Small intestine (tissue), 7 donors: Measurements from ENCODE around the gene AQP11. TPM values are rescaled to one million over a fixed set of nuclear protein-coding genes. Genes with fewer than 3 reads are reported as not detected.

ENCODE experiments used
- DNase-seq, 2 donors: peaks; one replicate each; pipeline versions ENCODE4 v3.0.0 to v3.0.0-alpha.2; 2013
- FAIRE-seq: peaks from 2 replicates; lab custom pipeline; 2012; peaks lifted over from hg19 to GRCh38; lab: Jason Lieb, UNC
- H3K27ac ChIP-seq, 3 donors: one replicate each; pipeline ENCODE4 v1.5.1; 2013; ENCODE audit warnings: low read length in 2 of 3, mild to moderate bottlenecking in 2 of 3, control low read depth in 1 of 3, inconsistent platforms in 1 of 3, low read depth in 1 of 3, moderate library complexity in 1 of 3
- H3K27me3 ChIP-seq, 3 donors: one replicate each; pipeline ENCODE4 v1.6.1; 2013; ENCODE audit warnings: low read length in 3 of 3, inconsistent platforms in 1 of 3; ENCODE audit not compliant: control insufficient read depth in 3 of 3, insufficient read depth in 3 of 3
- H3K36me3 ChIP-seq, 3 donors: one replicate each; pipeline ENCODE4 v1.6.1; 2013; ENCODE audit warnings: low read length in 3 of 3, inconsistent platforms in 1 of 3, low read depth in 1 of 3, mild to moderate bottlenecking in 1 of 3, moderate library complexity in 1 of 3; ENCODE audit not compliant: control insufficient read depth in 3 of 3, insufficient read depth in 2 of 3
- H3K4me1 ChIP-seq, 3 donors: one replicate each; pipeline ENCODE4 v1.6.1; 2013; ENCODE audit warnings: low read length in 2 of 3, inconsistent platforms in 1 of 3, low read depth in 1 of 3, mild to moderate bottlenecking in 1 of 3, moderate library complexity in 1 of 3; ENCODE audit not compliant: control insufficient read depth in 3 of 3, insufficient read depth in 2 of 3
- H3K4me3 ChIP-seq, 3 donors: one replicate each; pipeline ENCODE4 v1.5.1; 2013; ENCODE audit warnings: low read length in 3 of 3, control low read depth in 1 of 3, inconsistent platforms in 1 of 3, low read depth in 1 of 3, mild to moderate bottlenecking in 1 of 3, moderate library complexity in 1 of 3
- H3K9me3 ChIP-seq, 2 donors: one replicate each; pipeline ENCODE4 v1.6.1; 2013; ENCODE audit warnings: low read depth in 1 of 2, low read length in 1 of 2; ENCODE audit not compliant: control insufficient read depth in 2 of 2, insufficient read depth in 1 of 2
- WGBS, 3 donors: extraction: QIAGEN DNeasy Blood & Tissue Kit; methylation state at CpG; one replicate each; pipeline ENCODE4 v1.1.7; 2013; 5-methylcytosine and 5-hydroxymethylcytosine counted together
- polyA plus RNA-seq, 4 donors: library from polyadenylated mRNA; stranded (reverse) in 3 of 4; unstranded in 1 of 4; fragments of 200-250 nt in 3 of 4; fragments of 120-200 nt in 1 of 4; gene quantifications; one replicate each; pipeline versions ENCODE4 v1.2.1 to v1.2.3, GENCODE V29; 2013
- donor health status: healthy with polysubstance abuse.
- donor health status: control.
- donor health status: control.
- donor health status: Bipolar disorder and iron deficiency.
- donor health status: healthy.

AQP11 gene
- polyA plus RNA-seq, 4 donors, result 9.8 to 23.5 (median 16.4) TPM

DNA sequence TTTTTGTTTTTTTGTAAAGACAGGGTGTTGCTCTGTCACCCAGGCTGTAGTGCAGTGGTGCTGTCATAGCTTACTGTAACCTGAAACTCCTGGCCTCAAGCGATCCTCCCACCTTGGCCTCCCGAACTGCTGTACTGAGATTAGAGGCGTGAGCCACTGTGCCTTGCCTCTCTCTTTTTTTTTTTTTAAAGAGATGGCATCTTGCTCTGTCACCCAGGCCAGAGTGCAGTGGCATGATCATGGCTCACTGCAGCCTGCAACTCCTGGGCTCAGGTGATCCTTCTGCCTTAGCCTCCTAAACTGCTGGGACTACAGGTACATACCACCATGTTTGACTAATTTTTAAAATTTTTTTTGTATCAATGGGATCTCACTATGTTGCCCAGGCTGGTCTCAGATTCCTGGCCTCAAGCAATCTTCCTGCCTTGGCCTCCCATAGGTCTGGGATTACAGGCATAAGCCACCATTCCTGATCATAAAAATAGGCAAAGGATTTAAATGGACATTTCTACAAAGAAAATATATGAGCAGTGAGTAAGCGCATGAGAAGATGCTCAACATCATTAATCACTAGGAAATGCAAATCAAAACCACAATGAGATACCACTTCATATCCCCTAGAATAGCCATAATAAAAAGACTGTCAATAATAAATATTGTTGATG, 65.1 kb downstream of the AQP11 start:
- FAIRE-seq, result no peak
- H3K36me3 ChIP-seq, result no peaks in the 10 kb centered on the region
- H3K9me3 ChIP-seq, result no peaks in the 10 kb centered on the region
- 87% methylated on average over 4 of the region's 4 CpGs for WGBS, 3 donors
- H3K4me3 ChIP-seq, result no peak overlapping the region
- no peaks in the 10 kb centered on the region for H3K27me3 ChIP-seq
- DNase-seq, result no peak
- H3K27ac ChIP-seq, result no peak overlapping the region
- peaks cover 0 to 1% (median 0%) of the 10 kb centered on the region in 3 donors for H3K4me1 ChIP-seq

GRCh38 chr11:77656362-77656761, 66.6 kb downstream of the AQP11 start:
- H3K27me3 ChIP-seq, result no peaks in the 10 kb centered on the region
- no peaks in the 10 kb centered on the region for H3K36me3 ChIP-seq
- H3K9me3 ChIP-seq, result no peaks in the 10 kb centered on the region
- FAIRE-seq (no peak), DNase-seq (no peak)
- no peak overlapping the region for H3K4me3 ChIP-seq
- no peaks in the 10 kb centered on the region for H3K4me1 ChIP-seq
- 82 to 94% (median 92%) methylated on average over 7 of the region's 7 CpGs for WGBS, 3 donors
- H3K27ac ChIP-seq, result no peak overlapping the region

DNA sequence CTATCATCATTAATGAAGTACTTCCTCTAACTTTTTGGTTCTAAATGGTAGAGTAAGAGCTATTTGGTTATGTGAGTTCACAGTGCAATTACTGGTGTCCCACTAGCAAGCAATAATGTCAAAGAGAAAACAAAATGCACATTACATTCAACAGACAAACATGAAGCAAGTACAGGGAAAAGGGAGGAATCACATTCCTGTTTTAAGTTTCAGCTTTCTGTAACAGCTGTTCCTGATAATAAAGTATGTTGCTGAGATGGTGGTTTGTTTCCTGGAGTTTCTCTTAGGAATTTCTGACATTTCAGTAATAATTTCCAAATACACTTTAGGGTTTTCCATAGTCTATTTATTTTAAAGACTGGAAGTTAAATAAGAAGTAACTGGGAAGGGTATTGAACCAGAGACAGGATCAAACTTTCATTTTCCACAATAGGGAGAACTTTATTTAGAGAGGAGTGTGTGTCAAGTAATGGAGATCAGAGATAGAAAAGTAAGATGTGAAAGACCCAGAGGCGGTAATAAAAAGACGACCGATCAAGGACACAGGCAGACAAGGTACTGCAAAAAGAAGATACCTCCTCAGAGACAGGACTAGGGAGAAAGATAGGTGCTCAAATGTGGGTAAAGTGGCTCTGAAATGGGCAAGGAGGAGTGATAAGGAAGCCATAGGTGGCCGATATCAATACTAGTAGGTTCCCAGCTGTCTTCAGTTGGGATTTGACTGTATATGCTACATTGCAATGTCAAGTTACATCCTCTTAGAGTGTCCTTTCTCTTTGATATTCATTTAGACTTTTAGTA, 68.7 kb downstream of the AQP11 start:
- Histone ChIP-seq H3K4me3 (no peak overlapping the region), H3K9me3 (no peaks in the 10 kb centered on the region), H3K27ac (no peak overlapping the region), H3K27me3 (no peaks in the 10 kb centered on the region), H3K36me3 (no peaks in the 10 kb centered on the region), H3K4me1 (no peaks in the 10 kb centered on the region)
- DNase-seq, result no peak
- 77 to 84% (median 83%) methylated on average over 4 of the region's 4 CpGs for WGBS, 3 donors
- FAIRE-seq, result no peak

Other genes with a start within 250 kb of the AQP11 start
- 10 to 100 TPM; 35.0 to 64.0 (median 55.2) TPM for gene PAK1, start 115.9 kb upstream of the AQP11 start, polyA plus RNA-seq
- 100 to 1,000 TPM in 2 of 4 donors, 10 to 100 TPM in 2; 64.6 to 188 (median 90.9) TPM for gene CLNS1A, start 47.8 kb downstream of the AQP11 start, polyA plus RNA-seq
- 10 to 100 TPM in 3 of 4 donors, 1 to 10 TPM in 1; 9.8 to 28.5 (median 12.1) TPM for gene RSF1, start 230.8 kb downstream of the AQP11 start, polyA plus RNA-seq
- gene AAMDC, start 231.2 kb downstream of the AQP11 start, polyA plus RNA-seq, result 100 to 1,000 TPM in 1 of 4 donors, 10 to 100 TPM in 3; 29.5 to 106 (median 63.8) TPM